ENCODE results near the gene AUTS2.

DNA sequence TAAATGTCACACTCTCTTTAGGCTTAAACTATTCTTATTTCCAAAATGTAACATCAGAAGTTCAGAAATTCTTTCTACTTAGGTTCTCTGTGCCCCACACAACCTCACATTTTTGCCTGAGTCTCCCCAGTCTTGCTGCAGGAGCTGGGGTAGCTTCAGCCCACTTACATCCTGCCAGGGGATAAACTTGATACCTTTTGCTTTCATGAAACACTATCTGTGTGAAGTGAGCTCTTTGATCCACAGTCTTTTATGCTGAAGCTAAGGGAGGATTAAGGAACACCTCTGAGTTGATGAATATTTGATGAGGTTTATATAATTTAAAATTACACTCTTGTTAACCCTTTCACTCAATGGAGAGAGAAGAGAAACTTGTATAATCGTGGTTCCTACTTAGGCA lies 341.0 kb downstream of the AUTS2 start:
- TF ChIP-seq CTCF (conservative IDR thresholded peaks at IDR 0.05 in 1 of 2, IDR thresholded peaks at IDR 0.05 in 1 of 2; ENCODE audit: low read depth in 1 of 2, low read length in 2 of 2) (no peak), EZH2 (IDR thresholded peaks at IDR 0.05; ENCODE audit: low read length, missing control alignments) (no peak)
